HEK293T (cell line): ENCODE data around the gene BRF1.

ENCODE experiments used
- CTCF ChIA-PET: fragments of 350-600 bp; formaldehyde crosslinking; extraction: SDS; loops from one replicate; lab custom pipeline; 2021; ENCODE audit warnings: antibody characterized with exemption, inconsistent platforms; lab: Yijun Ruan, JAX
- POLR2A ChIA-PET: fragments of 350-600 bp; formaldehyde crosslinking; extraction: SDS; loops from one replicate; lab custom pipeline; 2020; ENCODE audit warnings: antibody characterized with exemption, inconsistent platforms; lab: Yijun Ruan, JAX
- DNase-seq: peaks from one replicate; pipeline ENCODE4 v3.0.0; 2012; ENCODE audit warnings: mixed read lengths; ENCODE audit errors: extremely low spot score
- ARNT ChIP-seq: fragments of 450-650 bp; IDR thresholded peaks from 2 replicates; pipeline ENCODE4 v1.6.1; 2017; ENCODE audit warnings: mild to moderate bottlenecking
- BHLHE40 ChIP-seq: fragments of 450-650 bp; IDR thresholded peaks from 2 replicates; pipeline ENCODE4 v1.6.1; 2016; ENCODE audit warnings: mild to moderate bottlenecking, moderate library complexity, borderline replicate concordance
- CTBP1 ChIP-seq: fragments of 450-650 bp; IDR thresholded peaks from 2 replicates; pipeline ENCODE4 v1.6.1; 2016; ENCODE audit warnings: borderline replicate concordance
- ELF4 ChIP-seq: fragments of 450-650 bp; IDR thresholded peaks from 2 replicates; pipeline ENCODE4 v1.6.1; 2017; ENCODE audit warnings: antibody characterized with exemption
- FOXA1 ChIP-seq: fragments of 450-650 bp; IDR thresholded peaks from 2 replicates; pipeline ENCODE4 v1.6.1; 2016; ENCODE audit warnings: mild to moderate bottlenecking
- FOXK2 ChIP-seq: fragments of 450-650 bp; IDR thresholded peaks from 2 replicates; pipeline ENCODE4 v1.6.1; 2016; ENCODE audit warnings: mild to moderate bottlenecking
- FOXM1 ChIP-seq: fragments of 450-650 bp; IDR thresholded peaks from 2 replicates; pipeline ENCODE4 v1.6.1; 2017; ENCODE audit warnings: mild to moderate bottlenecking, borderline replicate concordance
- HDGF ChIP-seq: fragments of 450-650 bp; IDR thresholded peaks from 2 replicates; pipeline ENCODE4 v1.6.1; 2017; ENCODE audit warnings: antibody characterized with exemption, borderline replicate concordance
- L3MBTL2 ChIP-seq: fragments of 450-650 bp; conservative IDR thresholded peaks from 2 replicates; pipeline ENCODE4 v1.6.1; 2016; ENCODE audit warnings: mild to moderate bottlenecking
- LEF1 ChIP-seq: fragments of 450-650 bp; IDR thresholded peaks from 2 replicates; pipeline ENCODE4 v1.6.1; 2017; ENCODE audit warnings: mild to moderate bottlenecking, borderline replicate concordance
- NFRKB ChIP-seq: fragments of 450-650 bp; IDR thresholded peaks from 2 replicates; pipeline ENCODE4 v1.6.1; 2016; ENCODE audit warnings: mild to moderate bottlenecking, moderate library complexity
- PKNOX1 ChIP-seq: fragments of 450-650 bp; IDR thresholded peaks from 2 replicates; pipeline ENCODE4 v1.6.1; 2016
- SP1 ChIP-seq: fragments of 450-650 bp; IDR thresholded peaks from 2 replicates; pipeline ENCODE4 v1.6.1; 2017
- SUZ12 ChIP-seq: fragments of 450-650 bp; IDR thresholded peaks from 2 replicates; pipeline ENCODE4 v1.6.1; 2016; ENCODE audit warnings: mild to moderate bottlenecking
- TARDBP ChIP-seq: fragments of 450-650 bp; IDR thresholded peaks from 2 replicates; pipeline ENCODE4 v1.6.1; 2016
- ZNF384 ChIP-seq: fragments of 450-650 bp; IDR thresholded peaks from 2 replicates; pipeline ENCODE4 v1.6.1; 2016

BRF1 gene

GRCh38 chr14:105193916-105194782 lies 106.7 kb downstream of the BRF1 start:
- TF ChIP-seq FOXA1 (no peak), BHLHE40 (no peak), LEF1 (no peak), CTBP1 (no peak), ELF4 (no peak), PKNOX1 (no peak), L3MBTL2 (no peak), FOXM1 (no peak), ZNF384 (no peak), HDGF (no peak), NFRKB (no peak), SUZ12 (no peak), ARNT (no peak), FOXK2 (no peak)

GRCh38 chr14:105192866-105193731 lies 107.7 kb downstream of the BRF1 start:
- ChIA-PET CTCF (interaction anchor here (1.1 to 1.2 kb wide), 2 partner anchors 11 to 159 kb away, joined by 3 read pairs; no protein-coding TSS in a partner anchor), POLR2A (no interaction called here)
- no peak for DNase-seq
- TF ChIP-seq TARDBP (no peak), L3MBTL2 (no peak), FOXA1 (no peak), ZNF384 (no peak), ARNT (no peak), HDGF (no peak), PKNOX1 (no peak), SP1 (no peak), CTBP1 (no peak), NFRKB (no peak), ELF4 (no peak), SUZ12 (no peak), BHLHE40 (no peak), LEF1 (no peak), FOXM1 (no peak), FOXK2 (no peak)

More at GRCh38 chr14:105193916-105194782, 106.7 kb downstream of the BRF1 start:
- DNase-seq, result no peak
- POLR2A ChIA-PET, result no interaction called here
- CTCF ChIA-PET, result interaction anchor here (1.1 to 1.2 kb wide), 2 partner anchors 10 to 158 kb away, joined by 3 read pairs; no protein-coding TSS in a partner anchor

GRCh38 chr14:105187935-105188524 lies 112.8 kb downstream of the BRF1 start:
- ChIA-PET POLR2A (interaction anchor here (0.5 kb wide), 1 partner anchor 108 kb away, joined by 3 read pairs; no protein-coding TSS in a partner anchor), CTCF (interaction anchor here (0.6 kb wide), 1 partner anchor 90 kb away, joined by 4 read pairs; no protein-coding TSS in a partner anchor)
- TF ChIP-seq LEF1 (no peak), ARNT (no peak), TARDBP (no peak), CTBP1 (no peak), NFRKB (no peak), L3MBTL2 (no peak), SP1 (no peak), FOXA1 (no peak), FOXK2 (no peak)
- no peak for DNase-seq

- CTCF ChIA-PET, result no interaction called here
- no peak for TF ChIP-seq HDGF
- no peak for TF ChIP-seq ELF4
- TF ChIP-seq BHLHE40, result no peak
- TF ChIP-seq NFRKB, result no peak
- no peak for TF ChIP-seq FOXA1
- TF ChIP-seq ARNT, result no peak
- no peak for TF ChIP-seq SP1
- TF ChIP-seq FOXM1, result no peak
- no peak for TF ChIP-seq TARDBP
- TF ChIP-seq CTBP1, result no peak
- TF ChIP-seq L3MBTL2, result no peak
- TF ChIP-seq PKNOX1, result no peak
- TF ChIP-seq LEF1, result no peak
- TF ChIP-seq SUZ12, result no peak
- no peak for TF ChIP-seq FOXK2
- no peak for DNase-seq
- POLR2A ChIA-PET, result no interaction called here
These were observed 113.7 kb downstream of the BRF1 start for GRCh38 chr14:105187116-105187515.

- ChIA-PET CTCF (no interaction called here), POLR2A (no interaction called here)
These were observed 114.8 kb downstream of the BRF1 start for GRCh38 chr14:105185973-105186372.

More at GRCh38 chr14:105185973-105186372, 114.8 kb downstream of the BRF1 start:
- TF ChIP-seq FOXK2 (no peak), ELF4 (no peak), BHLHE40 (no peak), SUZ12 (no peak), ARNT (no peak), L3MBTL2 (no peak), PKNOX1 (no peak), TARDBP (no peak), CTBP1 (no peak), HDGF (no peak), SP1 (no peak), NFRKB (no peak), FOXM1 (no peak), ZNF384 (no peak), LEF1 (no peak), FOXA1 (no peak)
- no peak for DNase-seq
